NOMO-1 treated with DMSO at 0.1 percent for 48 hours (cell line): Measurements from ENCODE around the gene B4GALT1.
"Not testable (repeated sequence)": the region's sequence is repeated elsewhere in the genome, so short reads cannot be mapped to it uniquely, and the experiment has no call there.

Experiments
- DNase-seq: peaks from one replicate; lab custom pipeline; 2025; ENCODE audit not compliant: unreplicated experiment; lab: John Stamatoyannopoulos, UW

The B4GALT1 gene

GRCh38 chr9:33104401-33104800 is 62.7 kb downstream of the B4GALT1 start:
- DNase-seq = no peak

- no peak for DNase-seq
These were observed 63.4 kb downstream of the B4GALT1 start for GRCh38 chr9:33103501-33104281.

GRCh38 chr9:33102551-33103210 is 64.5 kb downstream of the B4GALT1 start:
- DNase-seq = no peak

GRCh38 chr9:33101104-33101951 is 65.8 kb downstream of the B4GALT1 start:
- DNase-seq = no peak

- no peak for DNase-seq
These were observed 67.4 kb downstream of the B4GALT1 start for GRCh38 chr9:33099754-33100153.

- DNase-seq = no peak
These were observed 69.9 kb downstream of the B4GALT1 start for GRCh38 chr9:33097192-33097591.

- DNase-seq = no peak
These were observed 74.5 kb downstream of the B4GALT1 start for GRCh38 chr9:33092634-33093033.

GRCh38 chr9:33085672-33086071 is 81.5 kb downstream of the B4GALT1 start:
- DNase-seq = not testable (repeated sequence)

- DNase-seq = peak; percentile 54
These were observed 84.4 kb downstream of the B4GALT1 start for GRCh38 chr9:33082538-33083326.

- DNase-seq = no peak
These were observed 85.0 kb downstream of the B4GALT1 start for GRCh38 chr9:33082128-33082527.

- peak; percentile 90 for DNase-seq
These were observed 85.8 kb downstream of the B4GALT1 start for GRCh38 chr9:33081128-33081851.

GRCh38 chr9:33080534-33080933 is 86.6 kb downstream of the B4GALT1 start:
- no peak for DNase-seq

GRCh38 chr9:33076046-33077004 is 90.8 kb downstream of the B4GALT1 start, which contains the start of gene SMU1:
SMU1 (minus strand) TSS chr9:33076674; CDS start chr9:33076608, 66 bp downstream.
- peak; percentile 98 for DNase-seq

GRCh38 chr9:33068991-33069390 is 98.1 kb downstream of the B4GALT1 start:
- no peak for DNase-seq

- DNase-seq = peak; percentile 89
These were observed 101.7 kb downstream of the B4GALT1 start for GRCh38 chr9:33065157-33066076.
